ENCODE measurements around the gene KCNH4.
A peak's percentile ranks its signal among the peaks of the same experiment; 100 is the strongest.

The KCNH4 gene

GRCh38 chr17:42135664-42136653, 45.0 kb downstream of the KCNH4 start:
- peak in 1 of 2 donors; percentile 34 for DNase-seq

GRCh38 chr17:42135151-42135550, 45.8 kb downstream of the KCNH4 start:
- no peak for DNase-seq

GRCh38 chr17:42133461-42134041, 47.4 kb downstream of the KCNH4 start:
- peak; percentile 18 to 64 for DNase-seq

- peak in 1 of 2 donors; percentile 26 for DNase-seq
Observed at GRCh38 chr17:42132941-42133340, 48.0 kb downstream of the KCNH4 start.

GRCh38 chr17:42131981-42132432, 48.9 kb downstream of the KCNH4 start:
- DNase-seq = no peak

- DNase-seq = no peak
Observed at GRCh38 chr17:42131232-42131631, 49.7 kb downstream of the KCNH4 start.

GRCh38 chr17:42130310-42130936, 50.5 kb downstream of the KCNH4 start:
- DNase-seq = no peak

- no peak for DNase-seq
Observed at GRCh38 chr17:42129109-42129837, 51.7 kb downstream of the KCNH4 start.

GRCh38 chr17:42127414-42127813, 53.5 kb downstream of the KCNH4 start:
- no peak for DNase-seq

- DNase-seq = no peak
Observed at GRCh38 chr17:42126836-42127235, 54.1 kb downstream of the KCNH4 start.

- no peak for DNase-seq
Observed at GRCh38 chr17:42125565-42125964, 55.4 kb downstream of the KCNH4 start.

- no peak for DNase-seq
Observed at GRCh38 chr17:42124256-42124655, 56.7 kb downstream of the KCNH4 start.

GRCh38 chr17:42122371-42123303, 58.3 kb downstream of the KCNH4 start, which contains the start of gene HSPB9:
HSPB9 (plus strand) TSS chr17:42122804; CDS start chr17:42122851, 47 bp downstream.
- DNase-seq = no peak

- peak; percentile 76 to 78 for DNase-seq
Observed at GRCh38 chr17:42120770-42121769, 59.9 kb downstream of the KCNH4 start, which contains the start of gene KAT2A. KAT2A (minus strand) TSS chr17:42121367; CDS start chr17:42121304, 63 bp downstream.

GRCh38 chr17:42120161-42120769, 60.7 kb downstream of the KCNH4 start:
- no peak for DNase-seq

- DNase-seq = no peak
Observed at GRCh38 chr17:42119301-42119700, 61.6 kb downstream of the KCNH4 start.

- DNase-seq = peak; percentile 34 to 47
Observed at GRCh38 chr17:42118545-42118944, 62.4 kb downstream of the KCNH4 start.

GRCh38 chr17:42118126-42118510, 62.8 kb downstream of the KCNH4 start:
- DNase-seq = no peak

- no peak for DNase-seq
Observed at GRCh38 chr17:42117397-42118125, 63.4 kb downstream of the KCNH4 start.
